HCT116 (cell line): ENCODE measurements around the gene P2RX3. TPM values are rescaled to one million over a fixed set of nuclear protein-coding genes. Genes with fewer than 3 reads are reported as not detected.

Source experiments
- ATAC-seq: fragments of 200-7000 bp; cut with Tn5 transposase; 2 replicates; pipeline ENCODE4 v1.9.1; 2020; ENCODE audit warnings: mild to moderate bottlenecking, moderate library complexity
- BruUV-seq: library from RNA; stranded (reverse); fragments of 400-500 nt; replicated peaks from 2 replicates; lab custom pipeline; 2021; lab: Mats Ljungman, UMichigan
- CTCF ChIA-PET: fragments of 300-600 bp; sonication (Branson Sonifier 250); formaldehyde crosslinking; loops from one replicate; lab custom pipeline; 2021; ENCODE audit warnings: antibody characterized with exemption; lab: Charles Lee
- POLR2A ChIA-PET: fragments of 300-600, 350-600 bp; sonication (Branson Sonifier 250); formaldehyde crosslinking; loops from one replicate; lab custom pipeline; 2021; ENCODE audit warnings: antibody characterized with exemption; lab: Charles Lee
- RAD21 ChIA-PET, 2 experiments: fragments of 300-600 bp; sonication (Branson Sonifier 250); formaldehyde crosslinking; loops; one replicate each; lab custom pipeline; 2023; ENCODE audit warnings: low total read pairs in 2 of 2; ENCODE audit not compliant: uncharacterized antibody in 2 of 2, unreplicated experiment in 2 of 2, low non-redundant PET in 1 of 2; lab: Charles Lee
- DNase-seq: peaks from one replicate; pipeline ENCODE4 v3.0.0-alpha.2; 2010; ENCODE audit warnings: low read depth, low spot score
- H2AFZ ChIP-seq: fragments of 200-600 bp; shearing (Covaris generic), sonication (generic); 2 replicates; pipeline ENCODE4 v1.6.1; 2017; ENCODE audit warnings: low read depth, mixed run types, mixed read lengths, antibody characterized with exemption, low read length; ENCODE audit not compliant: poor library complexity, severe bottlenecking
- H3K27ac ChIP-seq: 2 replicates; pipeline ENCODE4 v1.5.1; 2012; ENCODE audit warnings: low read depth, low read length
- H3K27me3 ChIP-seq: fragments of 200-600 bp; sonication (generic); 2 replicates; pipeline ENCODE4 v1.6.1; 2016; ENCODE audit warnings: mixed run types, low read length, mixed read lengths; ENCODE audit not compliant: insufficient read depth
- H3K36me3 ChIP-seq, 2 experiments: fragments of 200-500 bp in 1 of 2; fragments of 200-600 bp in 1 of 2; sonication (Bioruptor generic) in 1 of 2; sonication (generic) in 1 of 2; 2 replicates each; pipeline versions ENCODE4 v1.5.1 to v1.6.1; 2014 to 2016; ENCODE audit warnings: low read length in 2 of 2, inconsistent platforms in 1 of 2, mixed read lengths in 1 of 2, mixed run types in 1 of 2; ENCODE audit not compliant: insufficient read depth in 2 of 2, control insufficient read depth in 1 of 2
- H3K4me1 ChIP-seq, 2 experiments: fragments of 200-600 bp in 1 of 2; sonication (generic) in 1 of 2; 2 replicates each; pipeline versions ENCODE4 v1.5.1 to v1.6.1; 2012 to 2017; ENCODE audit warnings: low read length in 2 of 2, inconsistent platforms in 1 of 2, mild to moderate bottlenecking in 1 of 2, mixed read lengths in 1 of 2, mixed run types in 1 of 2, moderate library complexity in 1 of 2; ENCODE audit not compliant: insufficient read depth in 2 of 2, control insufficient read depth in 1 of 2
- H3K4me2 ChIP-seq: fragments of 200-600 bp; sonication (generic); 2 replicates; pipeline ENCODE4 v1.6.1; 2017; ENCODE audit warnings: mixed run types, low read length, mixed read lengths
- H3K4me3 ChIP-seq, 2 experiments: fragments of 200-600 bp in 1 of 2; sonication (generic) in 1 of 2; replicated peaks in 1 of 2; 2 replicates each; pipeline ENCODE4 v1.5.1; 2011 to 2016; ENCODE audit warnings: low read length in 2 of 2, control low read depth in 1 of 2, low read depth in 1 of 2, mild to moderate bottlenecking in 1 of 2, mixed read lengths in 1 of 2, mixed run types in 1 of 2
- H3K79me2 ChIP-seq: fragments of 200-600 bp; sonication (generic); 2 replicates; pipeline ENCODE4 v1.6.1; 2017; ENCODE audit warnings: mild to moderate bottlenecking, mixed run types, low read length, moderate library complexity, mixed read lengths; ENCODE audit not compliant: insufficient read depth
- H3K9ac ChIP-seq: fragments of 200-600 bp; sonication (generic); 2 replicates; pipeline ENCODE4 v1.6.1; 2016; ENCODE audit warnings: low read length, mixed read lengths
- H3K9me2 ChIP-seq: fragments of 200-600 bp; sonication (generic), shearing (Covaris generic); 2 replicates; pipeline ENCODE4 v1.6.1; 2017; ENCODE audit warnings: mixed run types, mild to moderate bottlenecking, moderate library complexity; ENCODE audit not compliant: insufficient read depth
- H3K9me3 ChIP-seq, 2 experiments: fragments of 200-500 bp in 1 of 2; fragments of 200-600 bp in 1 of 2; sonication (Bioruptor generic) in 1 of 2; sonication (generic) in 1 of 2; 2 replicates each; pipeline ENCODE4 v1.6.1; 2014 to 2017; ENCODE audit warnings: low read length in 2 of 2, mixed read lengths in 2 of 2, inconsistent platforms in 1 of 2, low read depth in 1 of 2, mild to moderate bottlenecking in 1 of 2, mixed run types in 1 of 2, moderate library complexity in 1 of 2; ENCODE audit not compliant: control insufficient read depth in 1 of 2, insufficient read depth in 1 of 2
- H4K20me1 ChIP-seq: fragments of 200-600 bp; sonication (generic), shearing (Covaris generic); 2 replicates; pipeline ENCODE4 v1.6.1; 2017; ENCODE audit warnings: mixed run types, mild to moderate bottlenecking, moderate library complexity; ENCODE audit not compliant: insufficient read depth
- ATF3 ChIP-seq: IDR thresholded peaks from 2 replicates; pipeline ENCODE4 v1.6.1; 2012
- CEBPB ChIP-seq: IDR thresholded peaks from 2 replicates; pipeline ENCODE4 v1.6.1; 2012; ENCODE audit warnings: low read depth
- CTCF ChIP-seq, 3 experiments: fragments of 200-600 bp in 1 of 3; sonication (generic) in 1 of 3; IDR thresholded peaks in 2 of 3; conservative IDR thresholded peaks in 1 of 3; 2 replicates each; pipeline ENCODE4 v1.5.1; 2012 to 2017; ENCODE audit warnings: low read depth in 2 of 3, low read length in 2 of 3, antibody characterized with exemption in 1 of 3, borderline replicate concordance in 1 of 3, control low read depth in 1 of 3, mild to moderate bottlenecking in 1 of 3, mixed read lengths in 1 of 3, mixed run types in 1 of 3, moderate library complexity in 1 of 3; ENCODE audit not compliant: insufficient read depth in 1 of 3
- EGR1 ChIP-seq: IDR thresholded peaks from 2 replicates; pipeline ENCODE4 v1.6.1; 2012; ENCODE audit warnings: low read depth
- ELF1 ChIP-seq: IDR thresholded peaks from 2 replicates; pipeline ENCODE4 v1.6.1; 2012; ENCODE audit warnings: low read depth, borderline replicate concordance
- EZH2 ChIP-seq: fragments of 200-600 bp; sonication (generic); IDR thresholded peaks from 2 replicates; pipeline ENCODE4 v1.6.1; 2017; ENCODE audit warnings: antibody characterized with exemption, mixed run types
- EZH2phosphoT487 ChIP-seq: fragments of 200-600 bp; IDR thresholded peaks from 2 replicates; pipeline ENCODE4 v1.6.1; 2018; ENCODE audit warnings: antibody characterized with exemption, borderline replicate concordance
- FOSL1 ChIP-seq: IDR thresholded peaks from 2 replicates; pipeline ENCODE4 v1.6.1; 2012; ENCODE audit warnings: low read depth
- JUND ChIP-seq: IDR thresholded peaks from 2 replicates; pipeline ENCODE4 v1.6.1; 2012
- POLR2A ChIP-seq: IDR thresholded peaks from 2 replicates; pipeline ENCODE4 v1.7.0; 2011; ENCODE audit warnings: borderline replicate concordance; ENCODE audit not compliant: insufficient read depth, insufficient read length; ENCODE audit errors: extremely low read depth
- RAD21 ChIP-seq: IDR thresholded peaks from 2 replicates; pipeline ENCODE4 v1.6.1; 2012; ENCODE audit warnings: low read depth, mild to moderate bottlenecking
- REST ChIP-seq: IDR thresholded peaks from 2 replicates; pipeline ENCODE4 v1.6.1; 2012; ENCODE audit warnings: low read depth
- SRF ChIP-seq: IDR thresholded peaks from 2 replicates; pipeline ENCODE4 v1.6.1; 2012; ENCODE audit warnings: low read depth
- TCF7L2 ChIP-seq: IDR thresholded peaks from 2 replicates; pipeline ENCODE4 v1.7.0; 2011; ENCODE audit warnings: borderline replicate concordance, inconsistent platforms; ENCODE audit not compliant: insufficient read depth, insufficient read length; ENCODE audit errors: extremely low read depth
- YY1 ChIP-seq: IDR thresholded peaks from 2 replicates; pipeline ENCODE4 v1.6.1; 2011; ENCODE audit warnings: low read length, low read depth, moderate library complexity, mild to moderate bottlenecking; ENCODE audit not compliant: insufficient replicate concordance; ENCODE audit errors: extremely low read depth
- ZBTB33 ChIP-seq: IDR thresholded peaks from 2 replicates; pipeline ENCODE4 v1.6.1; 2011; ENCODE audit warnings: mild to moderate bottlenecking, low read length, moderate library complexity; ENCODE audit not compliant: insufficient replicate concordance; ENCODE audit errors: extremely low read depth
- ZFX ChIP-seq: fragments of 450-650 bp; IDR thresholded peaks from 2 replicates; pipeline ENCODE4 v1.6.1; 2017
- ZNF274 ChIP-seq: fragments of 200-500 bp; sonication (Bioruptor generic); IDR thresholded peaks from 2 replicates; pipeline ENCODE4 v1.6.1; 2014; ENCODE audit warnings: mild to moderate bottlenecking, low read depth, low read length, inconsistent platforms
- intact Hi-C: fragments of 100-400 bp; cut with micrococcal nuclease; formaldehyde crosslinking; loops from 2 replicates; pipeline ENCODE4 v1.10.0; 2022
- total RNA-seq: library from RNA; stranded (reverse); gene quantifications from one replicate; pipeline ENCODE4 v1.2.1, GENCODE V29; 2021; ENCODE audit not compliant: unreplicated experiment

Gene P2RX3
- total RNA-seq, 1 experiment from 2014 or later: not detected

DNA sequence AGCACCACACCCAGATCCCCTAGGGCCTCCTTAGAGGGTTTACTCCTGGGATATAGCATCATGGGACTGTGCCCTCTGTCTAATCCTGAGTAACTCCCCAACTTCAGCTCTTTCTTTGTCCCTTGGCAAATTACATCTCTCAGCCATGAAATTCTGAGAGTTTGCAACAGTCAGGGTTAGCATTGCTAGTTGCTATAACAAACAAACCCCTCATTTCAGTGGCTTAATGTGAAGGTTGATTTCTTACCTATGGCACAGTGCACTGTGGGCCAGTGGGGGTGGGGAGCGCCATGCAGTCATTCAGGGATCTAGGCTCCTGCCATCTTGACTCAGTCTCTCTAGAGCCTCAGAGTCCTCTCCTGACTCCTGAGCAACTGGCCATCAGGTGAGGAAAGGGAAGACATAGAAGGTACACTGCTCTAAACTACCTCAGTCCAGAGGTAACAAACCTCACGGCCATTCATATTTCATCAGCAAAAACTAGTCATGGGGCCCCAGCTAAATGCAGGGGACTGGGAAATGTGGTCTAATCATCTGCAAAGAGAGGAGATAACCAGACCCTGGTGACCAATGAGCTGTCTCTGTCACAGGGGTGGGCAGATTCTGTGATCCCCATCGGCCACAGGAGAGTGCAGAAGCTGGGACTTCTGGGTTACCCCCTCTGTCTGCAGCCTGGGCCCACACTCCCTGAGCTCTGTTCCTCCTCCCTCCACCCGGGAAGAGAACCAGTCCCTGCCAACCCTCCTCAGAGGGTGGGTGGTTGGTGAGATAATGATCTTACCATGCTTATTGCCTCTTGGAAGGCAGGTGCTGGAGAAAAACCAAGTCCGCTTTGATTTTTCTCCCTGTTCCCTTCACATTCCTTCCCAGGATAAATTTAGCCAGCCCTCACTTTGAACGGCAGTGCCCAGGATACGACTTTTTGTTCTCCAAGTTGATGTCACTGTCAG, 25.3 kb downstream of the P2RX3 start:
- DNase-seq (no peak), ATAC-seq (no peak)
- H3K4me1 ChIP-seq: no peaks in the 10 kb centered on the region
- no peaks in the 10 kb centered on the region for H3K9me2 ChIP-seq
- H3K79me2 ChIP-seq: no peaks in the 10 kb centered on the region
- H3K4me2 ChIP-seq: no peak overlapping the region
- H3K27ac ChIP-seq: no peak overlapping the region
- POLR2A ChIA-PET: no interaction called here
- no peak overlapping the region for H3K9ac ChIP-seq
- H3K36me3 ChIP-seq: no peaks in the 10 kb centered on the region
- BruUV-seq: no TSS peak
- intact Hi-C loops: no loop called here
- H3K4me3 ChIP-seq: no peak overlapping the region
- TF ChIP-seq ATF3 (no peak), CTCF (IDR thresholded peaks at IDR 0.05 in 2 of 3, conservative IDR thresholded peaks at IDR 0.05 in 1 of 3; ENCODE audit: borderline replicate concordance in 1 of 3, insufficient read depth in 1 of 3, low read depth in 2 of 3, low read length in 2 of 3) (no peak), ELF1 (no peak), TCF7L2 (no peak), EZH2phosphoT487 (no peak), POLR2A (no peak), YY1 (no peak), CEBPB (no peak), ZFX (no peak), EGR1 (no peak), ZNF274 (no peak), JUND (no peak), RAD21 (no peak), SRF (no peak), REST (no peak), FOSL1 (no peak), ZBTB33 (no peak), EZH2 (no peak)
- TF ChIP-seq, all 23 proteins: peak for 0
- Histone ChIP-seq H2AFZ (no peak overlapping the region), H3K27me3 (0 out of 2 replicates have a peak, but pooled peaks cover 5% of the 10 kb centered on the region), H3K9me3 (no peaks in the 10 kb centered on the region), H4K20me1 (no peaks in the 10 kb centered on the region)
- ChIA-PET RAD21 (no interaction called here), CTCF (interaction anchor here (1.2 to 1.6 kb wide), 2 partner anchors 13 to 18 kb away, joined by 3 read pairs; no protein-coding TSS in a partner anchor)
